BE2C (cell line): ENCODE measurements around the gene SP6.

ENCODE experiments used
- DNase-seq: peaks from one replicate; pipeline ENCODE4 v3.0.0-alpha.2; 2020
- H3K27me3 ChIP-seq: fragments of 250-450 bp; sonication (Bioruptor Pico); 2 replicates; pipeline ENCODE4 v1.5.1; 2020; ENCODE audit warnings: mild to moderate bottlenecking
- H3K36me3 ChIP-seq: fragments of 250-450 bp; sonication (Bioruptor Pico); 2 replicates; pipeline ENCODE4 v1.5.1; 2020; ENCODE audit warnings: mild to moderate bottlenecking
- H3K4me1 ChIP-seq: fragments of 250-450 bp; sonication (Bioruptor Pico); 2 replicates; pipeline ENCODE4 v1.5.1; 2020
- H3K4me3 ChIP-seq: 2 replicates; pipeline ENCODE4 v1.5.1; 2011; ENCODE audit warnings: low read depth, low read length
- H3K9me3 ChIP-seq: fragments of 250-450 bp; sonication (Bioruptor Pico); 2 replicates; pipeline ENCODE4 v1.5.1; 2020
- CTCF ChIP-seq: IDR thresholded peaks from 2 replicates; pipeline ENCODE4 v1.5.1; 2012; ENCODE audit warnings: mild to moderate bottlenecking, low read depth, low read length

SP6 gene

GRCh38 chr17:47821031-47821423 lies 29.9 kb downstream of the SP6 start:
- no peak for TF ChIP-seq CTCF

GRCh38 chr17:47820033-47820789 lies 30.8 kb downstream of the SP6 start:
- H3K9me3 ChIP-seq, result no peaks in the 10 kb centered on the region
- no peak overlapping the region; the same call in 1 of the 2 replicates for H3K4me3 ChIP-seq
- H3K4me1 ChIP-seq, result peaks cover 8% of the 10 kb centered on the region; the same call in 1 of the 2 replicates
- H3K36me3 ChIP-seq, result peaks cover 21% of the 10 kb centered on the region
- no peaks in the 10 kb centered on the region for H3K27me3 ChIP-seq
- TF ChIP-seq CTCF, result no peak
- no peak for DNase-seq

More at GRCh38 chr17:47821031-47821423, 29.9 kb downstream of the SP6 start:
- Histone ChIP-seq H3K9me3 (no peaks in the 10 kb centered on the region), H3K4me1 (peaks cover 8% of the 10 kb centered on the region; the same call in 1 of the 2 replicates), H3K27me3 (no peaks in the 10 kb centered on the region), H3K36me3 (peaks cover 23% of the 10 kb centered on the region), H3K4me3 (peak overlapping the region; percentile 82)
- DNase-seq, result no peak

DNA sequence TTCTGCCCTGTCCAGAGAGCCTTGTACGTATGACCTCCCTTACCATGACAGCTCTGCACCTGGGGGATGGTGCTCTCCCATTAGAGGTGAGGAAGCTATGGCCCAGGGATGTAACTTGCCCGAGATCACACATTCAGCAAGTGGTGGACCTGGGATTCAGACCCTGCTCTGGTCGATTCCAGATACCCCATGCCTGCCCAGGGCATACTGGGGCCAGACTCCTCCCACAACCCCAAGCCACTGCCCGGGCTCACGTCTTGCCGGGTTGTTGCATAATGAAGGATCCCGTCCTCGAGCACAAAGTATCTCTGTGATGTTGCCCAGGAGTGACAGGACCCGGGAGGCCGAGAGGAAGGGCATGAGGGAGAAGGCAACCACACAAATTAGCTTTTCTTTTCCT lies 31.5 kb downstream of the SP6 start:
- no peak for TF ChIP-seq CTCF
- peaks cover 19% of the 10 kb centered on the region for H3K36me3 ChIP-seq
- H3K27me3 ChIP-seq, result no peaks in the 10 kb centered on the region
- peaks cover 8% of the 10 kb centered on the region; the same call in 1 of the 2 replicates for H3K4me1 ChIP-seq
- no peak overlapping the region for H3K4me3 ChIP-seq
- DNase-seq, result no peak
- H3K9me3 ChIP-seq, result no peaks in the 10 kb centered on the region

GRCh38 chr17:47818002-47818695 lies 32.8 kb downstream of the SP6 start:
- DNase-seq, result no peak
- no peak for TF ChIP-seq CTCF
- no peaks in the 10 kb centered on the region for H3K9me3 ChIP-seq
- peaks cover 9% of the 10 kb centered on the region for H3K36me3 ChIP-seq
- H3K4me1 ChIP-seq, result peaks cover 8% of the 10 kb centered on the region; the same call in 1 of the 2 replicates
- no peak overlapping the region for H3K4me3 ChIP-seq
- no peaks in the 10 kb centered on the region for H3K27me3 ChIP-seq

DNA sequence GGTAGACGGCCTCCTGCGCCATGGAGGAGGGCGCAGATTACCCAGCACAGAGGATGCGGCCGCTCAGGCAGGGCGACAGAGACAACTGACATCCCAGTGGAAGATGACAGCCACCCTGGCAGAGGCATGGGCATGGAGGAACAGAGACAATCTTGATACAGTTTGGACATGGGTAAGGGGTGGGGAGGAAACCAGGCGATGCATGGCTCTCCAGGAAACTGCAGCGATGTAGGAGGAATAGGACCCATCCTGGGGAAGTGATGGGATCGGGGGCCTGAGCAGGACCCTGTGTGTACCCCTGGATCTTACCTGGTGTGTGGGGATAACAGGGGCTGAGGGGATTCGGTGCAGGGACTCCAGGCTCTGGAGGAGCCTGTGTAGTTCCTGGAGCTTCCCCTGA lies 34.0 kb downstream of the SP6 start:
- peaks cover 9% of the 10 kb centered on the region for H3K36me3 ChIP-seq

More for the DNA sequence above, 34.0 kb downstream of the SP6 start:
- TF ChIP-seq CTCF, result no peak
- H3K9me3 ChIP-seq, result no peaks in the 10 kb centered on the region
- no peaks in the 10 kb centered on the region for H3K4me1 ChIP-seq
- no peak overlapping the region for H3K4me3 ChIP-seq
- no peaks in the 10 kb centered on the region for H3K27me3 ChIP-seq
- no peak for DNase-seq
